HEK293 (cell line): Measurements from ENCODE around the gene GLIS1.

ENCODE experiments used
- CTCF ChIP-seq: fragments of 450-650 bp; formaldehyde crosslinking; IDR thresholded peaks from 2 replicates; pipeline ENCODE4 v1.5.1; 2016; ENCODE audit warnings: missing biosample characterization, missing genetic modification characterization
- HIC1 ChIP-seq: fragments of 450-650 bp; formaldehyde crosslinking; IDR thresholded peaks from 2 replicates; pipeline ENCODE4 v1.5.1; 2016; ENCODE audit warnings: missing biosample characterization, missing genetic modification characterization
- KLF16 ChIP-seq: fragments of 450-650 bp; formaldehyde crosslinking; IDR thresholded peaks from 2 replicates; pipeline ENCODE4 v1.5.1; 2017; ENCODE audit warnings: missing biosample characterization, missing genetic modification characterization
- REST ChIP-seq: fragments of 450-650 bp; formaldehyde crosslinking; IDR thresholded peaks from 2 replicates; pipeline ENCODE4 v1.5.1; 2016; ENCODE audit warnings: missing biosample characterization, missing genetic modification characterization
- ZBTB7A ChIP-seq: fragments of 450-650 bp; formaldehyde crosslinking; IDR thresholded peaks from 2 replicates; pipeline ENCODE4 v1.5.1; 2016; ENCODE audit warnings: low read depth, missing biosample characterization, missing genetic modification characterization
- ZBTB8A ChIP-seq: fragments of 450-650 bp; formaldehyde crosslinking; IDR thresholded peaks from 2 replicates; pipeline ENCODE4 v1.5.1; 2016; ENCODE audit warnings: missing biosample characterization, missing genetic modification characterization
- ZEB2 ChIP-seq: fragments of 450-650 bp; formaldehyde crosslinking; IDR thresholded peaks from 2 replicates; pipeline ENCODE4 v1.5.1; 2016; ENCODE audit warnings: missing biosample characterization, missing genetic modification characterization
- ZNF239 ChIP-seq: fragments of 450-650 bp; formaldehyde crosslinking; IDR thresholded peaks from 2 replicates; pipeline ENCODE4 v1.5.1; 2016; ENCODE audit warnings: missing biosample characterization, missing genetic modification characterization
- ZNF24 ChIP-seq: fragments of 450-650 bp; formaldehyde crosslinking; IDR thresholded peaks from 2 replicates; pipeline ENCODE4 v1.5.1; 2016; ENCODE audit warnings: missing biosample characterization, missing genetic modification characterization
- ZNF274 ChIP-seq, 2 experiments: fragments of 200-500 bp in 1 of 2; fragments of 450-650 bp in 1 of 2; sonication (Bioruptor generic) in 1 of 2; formaldehyde crosslinking in 1 of 2; IDR thresholded peaks; 2 replicates each; pipeline versions ENCODE4 v1.5.1 to v1.6.1; 2014 to 2016; ENCODE audit warnings: borderline replicate concordance in 1 of 2, inconsistent platforms in 1 of 2, low read length in 1 of 2, missing biosample characterization in 1 of 2, missing genetic modification characterization in 1 of 2
- ZNF292 ChIP-seq: fragments of 450-650 bp; formaldehyde crosslinking; IDR thresholded peaks from 2 replicates; pipeline ENCODE4 v1.5.1; 2016; ENCODE audit warnings: low read depth, missing biosample characterization, missing genetic modification characterization, borderline replicate concordance
- ZNF362 ChIP-seq: fragments of 450-650 bp; formaldehyde crosslinking; IDR thresholded peaks from 2 replicates; pipeline ENCODE4 v1.5.1; 2016; ENCODE audit warnings: missing biosample characterization, missing genetic modification characterization
- TF ChIP-seq, protein P1 (sequence below): fragments of 450-650 bp; formaldehyde crosslinking; IDR thresholded peaks from 2 replicates; pipeline ENCODE4 v1.5.1; 2016; ENCODE audit warnings: missing biosample characterization, missing genetic modification characterization

- TF ChIP-seq ZNF24 (tag by site-specific recombination) (no peak), REST (tag by site-specific recombination) (no peak), HIC1 (tag by site-specific recombination) (no peak), ZNF239 (no peak), ZNF362 (no peak), CTCF (tag by site-specific recombination) (no peak), ZEB2 (tag by site-specific recombination) (no peak), KLF16 (no peak), ZBTB8A (tag by site-specific recombination) (no peak), ZNF292 (tag by site-specific recombination) (no peak), ZNF274 (IDR thresholded peaks at IDR 0.05; ENCODE audit: low read length) (no peak), ZNF274 (tag by site-specific recombination; IDR thresholded peaks at IDR 0.05; ENCODE audit: borderline replicate concordance) (no peak), ZBTB7A (tag by site-specific recombination) (no peak)
- TF ChIP-seq, protein P1, sequence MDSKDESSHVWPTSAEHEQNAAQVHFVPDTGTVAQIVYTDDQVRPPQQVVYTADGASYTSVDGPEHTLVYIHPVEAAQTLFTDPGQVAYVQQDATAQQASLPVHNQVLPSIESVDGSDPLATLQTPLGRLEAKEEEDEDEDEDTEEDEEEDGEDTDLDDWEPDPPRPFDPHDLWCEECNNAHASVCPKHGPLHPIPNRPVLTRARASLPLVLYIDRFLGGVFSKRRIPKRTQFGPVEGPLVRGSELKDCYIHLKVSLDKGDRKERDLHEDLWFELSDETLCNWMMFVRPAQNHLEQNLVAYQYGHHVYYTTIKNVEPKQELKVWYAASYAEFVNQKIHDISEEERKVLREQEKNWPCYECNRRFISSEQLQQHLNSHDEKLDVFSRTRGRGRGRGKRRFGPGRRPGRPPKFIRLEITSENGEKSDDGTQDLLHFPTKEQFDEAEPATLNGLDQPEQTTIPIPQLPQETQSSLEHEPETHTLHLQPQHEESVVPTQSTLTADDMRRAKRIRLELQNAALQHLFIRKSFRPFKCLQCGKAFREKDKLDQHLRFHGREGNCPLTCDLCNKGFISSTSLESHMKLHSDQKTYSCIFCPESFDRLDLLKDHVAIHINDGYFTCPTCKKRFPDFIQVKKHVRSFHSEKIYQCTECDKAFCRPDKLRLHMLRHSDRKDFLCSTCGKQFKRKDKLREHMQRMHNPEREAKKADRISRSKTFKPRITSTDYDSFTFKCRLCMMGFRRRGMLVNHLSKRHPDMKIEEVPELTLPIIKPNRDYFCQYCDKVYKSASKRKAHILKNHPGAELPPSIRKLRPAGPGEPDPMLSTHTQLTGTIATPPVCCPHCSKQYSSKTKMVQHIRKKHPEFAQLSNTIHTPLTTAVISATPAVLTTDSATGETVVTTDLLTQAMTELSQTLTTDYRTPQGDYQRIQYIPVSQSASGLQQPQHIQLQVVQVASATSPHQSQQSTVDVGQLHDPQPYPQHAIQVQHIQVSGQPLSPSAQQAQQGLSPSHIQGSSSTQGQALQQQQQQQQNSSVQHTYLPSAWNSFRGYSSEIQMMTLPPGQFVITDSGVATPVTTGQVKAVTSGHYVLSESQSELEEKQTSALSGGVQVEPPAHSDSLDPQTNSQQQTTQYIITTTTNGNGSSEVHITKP (tag by site-specific recombination): no peak
Measured at GRCh38 chr1:53572065-53572814, 166.7 kb downstream of the GLIS1 start.
